HG02943 (cell line): ENCODE measurements around the gene CRTC1.

ENCODE experiments used
- ATAC-seq: cut with Tn5 transposase; IDR thresholded peaks from one replicate; pipeline ENCODE4 v1.9.1; 2021; ENCODE audit warnings: mild to moderate bottlenecking, low read depth, moderate library complexity; ENCODE audit not compliant: unreplicated experiment

CRTC1 gene

DNA sequence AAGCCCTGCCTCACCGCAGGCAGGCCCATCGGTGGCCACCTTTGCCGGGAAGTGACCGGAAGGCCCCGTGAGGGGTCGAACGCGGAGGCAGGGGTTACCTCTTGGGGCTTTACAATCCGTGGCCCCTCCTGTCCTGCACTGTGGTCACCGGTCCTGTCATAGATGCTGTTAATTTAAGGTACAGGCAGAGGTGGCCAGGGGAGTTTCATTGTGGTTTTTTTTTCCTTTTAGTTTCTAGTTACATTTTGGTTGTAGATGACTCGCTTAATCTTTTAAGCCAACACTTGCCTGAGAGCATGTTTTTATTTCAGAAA, 94.6 kb downstream of the CRTC1 start:
- ATAC-seq, result no peak

- no peak for ATAC-seq
Measured at GRCh38 chr19:18778826-18779495, 95.5 kb downstream of the CRTC1 start.

- no peak for ATAC-seq
Measured at GRCh38 chr19:18780081-18780480, 96.6 kb downstream of the CRTC1 start.

DNA sequence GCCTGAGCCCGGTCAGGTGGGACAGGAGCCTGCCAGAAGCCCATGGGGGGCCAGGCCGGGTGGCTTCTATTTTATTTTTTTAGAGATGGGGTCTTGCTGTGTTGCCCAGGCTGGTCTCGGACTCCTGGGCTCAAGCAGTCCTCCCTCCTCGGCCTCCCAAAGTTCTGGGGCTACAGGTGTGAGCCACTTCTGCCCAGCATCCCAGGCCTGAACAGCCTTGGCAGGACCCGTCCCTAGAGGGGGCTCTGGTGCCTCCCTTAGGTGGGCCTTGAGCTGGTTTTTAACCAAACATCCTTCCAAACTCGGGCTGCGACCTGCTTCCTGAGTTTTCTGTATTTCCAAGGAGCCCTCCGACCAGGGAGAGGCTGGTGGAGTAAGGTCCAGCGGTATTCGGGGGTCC, 97.2 kb downstream of the CRTC1 start:
- ATAC-seq, result no peak

DNA sequence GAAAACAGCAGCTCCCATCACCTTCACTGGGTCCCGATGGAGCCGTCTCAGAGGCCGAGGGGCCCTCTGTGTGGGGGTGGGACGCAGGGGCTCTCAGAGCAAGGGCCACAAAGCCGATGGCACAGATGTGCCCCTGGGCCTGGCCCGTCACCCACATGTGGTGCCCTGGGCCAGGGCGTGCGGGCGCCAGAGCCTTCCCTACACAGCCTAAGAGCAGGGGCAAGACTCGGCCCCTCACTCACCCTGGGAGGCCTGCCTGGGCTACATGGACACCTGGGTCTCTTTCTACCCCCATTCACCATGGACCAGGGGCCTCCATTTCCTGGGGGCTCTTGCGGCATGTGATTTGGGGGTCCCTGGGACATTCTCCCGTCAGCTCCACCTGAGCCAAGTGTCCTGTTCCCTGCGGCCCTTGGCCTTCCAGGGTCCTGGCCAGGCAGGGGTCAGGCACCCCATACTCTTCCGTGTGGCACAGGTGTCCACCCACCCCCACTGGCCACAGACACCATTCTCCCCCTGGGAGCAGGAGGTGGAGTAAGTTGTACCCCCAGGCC, 97.6 kb downstream of the CRTC1 start:
- ATAC-seq, result no peak

DNA sequence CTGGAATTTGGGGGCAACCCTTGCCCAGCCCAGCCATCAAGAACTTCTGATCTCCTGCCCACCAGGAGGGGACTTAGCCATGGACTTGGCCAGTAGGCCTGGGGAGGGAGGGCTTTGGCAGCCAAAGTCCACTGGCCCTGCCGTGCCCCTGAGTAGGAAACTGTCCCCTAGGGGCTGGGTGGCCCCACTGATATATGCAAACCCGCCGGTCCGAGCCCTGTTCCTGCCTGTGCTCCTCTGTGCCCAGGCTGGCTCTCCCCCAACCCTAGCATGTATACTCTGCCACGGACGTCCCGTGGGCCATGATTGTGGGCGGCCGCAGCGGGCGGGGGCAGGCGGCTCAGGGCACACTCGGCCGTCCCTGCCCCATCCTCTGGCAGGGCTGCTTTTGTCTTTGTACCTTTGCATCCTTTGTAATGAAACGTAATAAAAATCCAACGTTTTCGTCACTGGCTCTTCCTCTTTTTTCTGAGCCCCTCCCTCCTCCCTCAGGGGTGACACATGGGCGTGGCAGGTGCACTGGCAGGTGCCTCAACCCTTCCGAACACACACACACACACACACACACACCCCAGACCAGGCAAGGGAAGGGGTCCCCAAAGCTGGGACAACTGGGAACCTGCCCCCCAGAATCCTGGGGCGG, 98.5 kb downstream of the CRTC1 start:
- no peak for ATAC-seq

DNA sequence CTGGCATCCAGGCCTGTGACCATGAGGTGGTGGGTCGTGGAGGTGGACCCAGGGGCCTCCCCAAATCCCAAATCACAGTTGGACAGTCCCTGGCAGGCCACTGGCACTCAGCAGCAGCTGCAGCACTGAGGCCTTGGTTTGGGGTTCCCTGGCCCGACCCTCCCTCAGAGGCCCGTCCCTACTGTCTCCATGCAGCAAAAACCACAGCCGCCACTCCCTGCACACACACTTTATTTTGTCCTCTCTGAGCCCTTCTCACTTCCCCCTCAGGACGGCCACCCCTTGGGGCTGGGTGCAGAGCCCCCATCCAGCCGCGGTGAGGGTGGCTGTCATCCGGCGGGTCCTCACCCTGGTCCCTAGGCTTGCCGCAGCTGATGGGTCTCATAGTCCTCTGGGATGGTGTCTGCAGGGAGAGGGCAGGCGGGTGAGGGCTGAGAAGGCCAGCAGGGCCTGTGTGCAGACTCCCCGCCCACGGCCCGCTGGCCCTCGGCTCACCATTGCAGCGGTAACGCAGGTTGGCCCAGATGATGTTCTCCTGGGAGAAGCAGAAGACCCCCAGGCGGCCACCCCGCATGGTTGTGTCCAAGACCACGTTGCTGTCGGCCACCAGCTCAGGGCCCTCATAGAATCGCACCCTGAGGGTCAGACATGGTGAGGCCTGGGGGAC, 99.2 kb downstream of the CRTC1 start:
- ATAC-seq, result no peak

DNA sequence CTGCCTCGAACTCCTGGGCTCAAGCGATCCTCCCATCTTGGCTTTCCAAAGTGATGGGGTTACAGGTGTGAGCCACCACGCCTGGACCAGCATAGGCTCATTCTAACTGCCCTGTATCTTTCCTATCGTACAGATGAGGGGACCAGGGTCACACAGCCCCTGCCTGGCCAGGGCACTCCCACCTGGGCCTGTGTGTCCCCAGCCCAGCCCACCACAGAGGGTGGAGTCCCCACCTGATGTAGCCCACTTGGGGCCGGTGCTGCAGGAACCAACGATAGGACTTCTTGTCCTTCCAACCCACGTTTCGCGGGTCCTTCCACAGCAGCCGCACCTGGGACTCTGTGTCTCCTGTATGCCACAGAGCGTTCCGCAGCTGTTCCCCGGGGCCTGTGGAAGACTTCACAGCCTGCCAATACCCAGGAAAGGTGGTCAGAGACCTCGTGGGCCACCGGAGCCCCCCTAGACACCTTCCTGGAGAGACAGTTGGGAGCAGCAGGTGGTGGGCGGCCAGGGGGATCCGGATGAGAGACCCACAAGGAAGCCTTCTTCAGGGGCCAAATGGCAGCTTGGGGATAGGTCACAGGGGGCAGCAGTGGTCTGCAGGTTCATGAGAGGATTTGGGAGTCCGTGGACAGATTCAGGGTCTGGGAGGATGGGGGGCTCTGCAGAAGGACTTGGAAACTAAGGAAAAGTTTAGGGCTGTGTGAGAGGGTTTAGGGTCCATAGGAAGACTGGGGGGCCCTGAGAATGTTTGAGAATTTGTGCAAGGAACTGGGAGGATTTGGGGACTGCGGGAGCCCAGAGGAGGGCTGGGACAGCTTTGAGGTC, 100.7 kb downstream of the CRTC1 start:
- no peak for ATAC-seq

DNA sequence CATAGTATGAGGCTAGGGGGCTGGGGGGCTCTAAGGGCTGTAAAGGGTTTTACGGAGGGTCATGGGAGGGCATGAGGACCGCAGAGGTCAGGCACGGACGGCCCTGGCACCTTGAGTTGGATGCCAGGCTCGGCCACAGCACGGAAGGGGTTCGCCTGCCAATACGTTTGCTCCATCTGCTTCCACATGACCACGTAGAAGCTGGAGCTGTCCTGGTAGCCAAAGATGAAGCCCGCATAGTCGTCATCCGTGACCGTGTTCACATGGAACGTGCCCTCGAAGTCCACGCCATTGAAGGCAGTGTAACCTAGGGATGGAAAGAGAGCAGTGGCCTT, 101.3 kb downstream of the CRTC1 start:
- no peak for ATAC-seq

- no peak for ATAC-seq
Measured at GRCh38 chr19:18785179-18786124, 102.0 kb downstream of the CRTC1 start.

GRCh38 chr19:18788529-18789421, 105.3 kb downstream of the CRTC1 start:
- no peak for ATAC-seq

GRCh38 chr19:18789422-18789869, 106.0 kb downstream of the CRTC1 start:
- ATAC-seq, result no peak

DNA sequence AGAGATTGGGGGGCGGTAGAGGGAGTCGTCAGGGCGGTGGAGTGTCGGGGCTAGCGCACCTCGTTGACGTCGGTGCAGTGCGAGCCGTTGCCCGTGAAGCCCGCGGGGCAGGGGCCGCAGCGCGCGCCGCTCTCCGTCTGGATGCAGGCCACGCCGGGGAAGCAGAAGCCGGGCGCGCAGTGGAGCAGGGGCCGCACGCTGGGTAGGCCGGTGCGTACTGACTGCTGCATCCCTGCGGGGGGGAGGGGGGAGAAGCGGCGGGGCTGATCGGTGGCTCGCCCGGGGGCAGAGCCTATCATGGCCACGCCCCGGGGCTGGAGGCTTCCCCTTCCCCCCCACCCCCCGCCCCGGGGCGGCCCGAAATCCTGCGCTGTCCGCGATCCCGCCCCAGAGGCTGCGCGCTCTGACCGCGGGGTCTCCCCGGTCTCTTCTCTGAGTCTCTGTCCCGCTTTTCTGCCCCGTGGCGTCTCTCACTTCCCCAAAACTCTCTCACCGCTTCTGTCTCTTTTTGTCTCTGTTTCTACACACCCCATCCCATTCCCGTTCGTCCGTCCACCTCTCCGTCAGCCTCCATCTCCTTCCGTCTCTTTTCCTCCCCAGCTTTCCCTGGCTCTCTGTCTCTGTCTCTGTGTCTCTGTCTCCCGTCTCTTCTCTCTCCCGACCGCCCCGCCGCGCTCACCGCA, 106.5 kb downstream of the CRTC1 start:
- ATAC-seq, result no peak

- ATAC-seq, result no peak
Measured at GRCh38 chr19:18790566-18791314, 107.3 kb downstream of the CRTC1 start, which contains the start of gene COMP. Gene COMP, minus strand, starts transcription at chr19:18791305. Its CDS starts 36 bp downstream, at chr19:18791269.

- no peak for ATAC-seq
Measured at GRCh38 chr19:18791315-18791678, 107.8 kb downstream of the CRTC1 start.

DNA sequence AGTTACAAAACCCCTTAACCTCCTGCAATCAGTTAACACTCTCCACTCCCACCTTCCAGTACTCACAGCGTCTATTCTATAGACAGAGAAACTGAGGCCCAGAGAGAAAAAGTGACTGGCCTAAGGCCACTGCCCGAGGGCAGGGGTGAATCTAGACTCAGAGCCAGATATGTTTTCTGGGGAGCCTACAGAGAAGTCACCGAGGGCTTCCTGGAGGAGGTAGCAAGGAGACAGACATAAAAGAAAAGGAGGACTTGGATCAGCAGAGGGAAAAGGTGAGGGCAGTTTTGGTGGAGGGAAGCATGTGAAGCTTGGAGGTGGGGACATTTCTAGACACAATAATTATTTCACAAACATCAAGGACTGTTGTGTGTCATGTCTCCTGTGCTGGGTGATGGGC, 109.2 kb downstream of the CRTC1 start:
- no peak for ATAC-seq

- ATAC-seq, result no peak
Measured at GRCh38 chr19:18793144-18794028, 109.9 kb downstream of the CRTC1 start.
